Stimulated activated naive B cell treated with anti-CD40 and anti-IgM and Interleukin-4, amounts not matched to agents 10 μg/mL and 1 μg/mL and 100 μg/mL, for 72 hours (primary cell): ENCODE measurements around the gene NXNL1.

Experiments used
- ATAC-seq, 2 donors: fragments of 150-1000 bp; cut with Tn5 transposase; replicated peaks; 2 replicates each; pipeline ENCODE4 v1.10.0; 2021; ENCODE audit warnings: moderate library complexity in 1 of 2
- DNase-seq: peaks from one replicate; pipeline ENCODE4 v3.0.0; 2021
- H3K27ac Mint-ChIP-seq: one replicate; pipeline ENCODE4 v1.8.0; 2022; ENCODE audit warnings: mild to moderate bottlenecking, mixed read lengths
- H3K27me3 Mint-ChIP-seq, 2 donors: one replicate each; pipeline ENCODE4 v1.8.0; 2022; ENCODE audit warnings: mixed read lengths in 2 of 2
- H3K36me3 Mint-ChIP-seq, 2 donors: one replicate each; pipeline ENCODE4 v1.8.0; 2022; ENCODE audit warnings: mixed read lengths in 2 of 2, mild to moderate bottlenecking in 1 of 2
- H3K4me1 Mint-ChIP-seq, 2 donors: one replicate each; pipeline ENCODE4 v1.8.0; 2022; ENCODE audit warnings: mixed read lengths in 2 of 2, mild to moderate bottlenecking in 1 of 2
- H3K4me3 Mint-ChIP-seq, 2 donors: one replicate each; pipeline ENCODE4 v1.8.0; 2022; ENCODE audit warnings: mild to moderate bottlenecking in 2 of 2, mixed read lengths in 2 of 2, moderate library complexity in 1 of 2
- H3K9me3 Mint-ChIP-seq, 2 donors: one replicate each; pipeline ENCODE4 v1.8.0; 2022; ENCODE audit warnings: mixed read lengths in 2 of 2, mild to moderate bottlenecking in 1 of 2

The NXNL1 gene

GRCh38 chr19:17455308-17456123 is 5.2 kb downstream of the NXNL1 start:
- peaks cover 8 to 10% of the 10 kb centered on the region in 2 donors for H3K4me1 Mint-ChIP-seq
- H3K36me3 Mint-ChIP-seq, result peaks cover 2 to 3% of the 10 kb centered on the region in 2 donors
- no peak for DNase-seq

GRCh38 chr19:17454576-17455071 is 6.1 kb downstream of the NXNL1 start:
- ATAC-seq (no peak), DNase-seq (no peak)
- H3K4me1 Mint-ChIP-seq, result peaks cover 11 to 18% of the 10 kb centered on the region in 2 donors
- peaks cover 3% of the 10 kb centered on the region in 2 donors for H3K36me3 Mint-ChIP-seq
- no peak overlapping the region for H3K4me3 Mint-ChIP-seq
- H3K27ac Mint-ChIP-seq, result no peak overlapping the region
- peaks cover 3% of the 10 kb centered on the region in 2 donors for H3K9me3 Mint-ChIP-seq
- peaks cover 43 to 72% of the 10 kb centered on the region in 2 donors for H3K27me3 Mint-ChIP-seq

More at GRCh38 chr19:17455308-17456123, 5.2 kb downstream of the NXNL1 start:
- Mint-ChIP-seq H3K9me3 (peaks cover 3% of the 10 kb centered on the region in 2 donors), H3K4me3 (no peak overlapping the region), H3K27me3 (peaks cover 41 to 69% of the 10 kb centered on the region in 2 donors), H3K27ac (no peak overlapping the region)
- ATAC-seq, result no peak

- no peak overlapping the region for H3K27ac Mint-ChIP-seq
- DNase-seq (no peak), ATAC-seq (no peak)
- no peak overlapping the region for H3K4me3 Mint-ChIP-seq
- peaks cover 11 to 18% of the 10 kb centered on the region in 2 donors for H3K4me1 Mint-ChIP-seq
- H3K36me3 Mint-ChIP-seq, result peaks cover 3% of the 10 kb centered on the region in 2 donors
- H3K9me3 Mint-ChIP-seq, result peaks cover 3% of the 10 kb centered on the region in 2 donors
- peaks cover 44 to 69% of the 10 kb centered on the region in 2 donors for H3K27me3 Mint-ChIP-seq
These were observed 8.9 kb downstream of the NXNL1 start for GRCh38 chr19:17451820-17452219.

GRCh38 chr19:17450264-17451075 is 10.3 kb downstream of the NXNL1 start:
- H3K4me3 Mint-ChIP-seq, result peak overlapping the region; percentile 7 to 16
- ATAC-seq (peak; percentile 62 to 68), DNase-seq (peak; percentile 20)
- H3K4me1 Mint-ChIP-seq, result peaks cover 11 to 18% of the 10 kb centered on the region in 2 donors
- peaks cover 37 to 56% of the 10 kb centered on the region in 2 donors for H3K27me3 Mint-ChIP-seq
- peak overlapping the region; percentile 79 for H3K27ac Mint-ChIP-seq
- H3K36me3 Mint-ChIP-seq, result peaks cover 3% of the 10 kb centered on the region in 2 donors
- peaks cover 3% of the 10 kb centered on the region in 2 donors for H3K9me3 Mint-ChIP-seq

GRCh38 chr19:17448131-17448967 is 12.4 kb downstream of the NXNL1 start, which contains the start of gene TMEM221:
TSS of gene TMEM221 (minus strand) at chr19:17448668. CDS start at chr19:17448462, 206 bp downstream.
- H3K27ac Mint-ChIP-seq, result no peak within 1 kb of the TSS
- ATAC-seq, result peak; percentile 80 to 82

GRCh38 chr19:17447704-17448130 is 13.0 kb downstream of the NXNL1 start:
- no peak for ATAC-seq
- Mint-ChIP-seq H3K27me3 (peaks cover 19 to 34% of the 10 kb centered on the region in 2 donors), H3K27ac (no peak overlapping the region), H3K9me3 (no peaks in the 10 kb centered on the region), H3K4me3 (peak overlapping the region; percentile 6 to 40), H3K36me3 (peaks cover 0 to 1% of the 10 kb centered on the region in 2 donors), H3K4me1 (peaks cover 4 to 12% of the 10 kb centered on the region in 2 donors)
- DNase-seq, result no peak

More at GRCh38 chr19:17448131-17448967, 12.4 kb downstream of the NXNL1 start, which contains the start of gene TMEM221:
- peaks cover 5 to 14% of the 10 kb centered on the region in 2 donors for H3K4me1 Mint-ChIP-seq
- DNase-seq, result peak; percentile 51
- peaks cover 2% of the 10 kb centered on the region in 2 donors for H3K9me3 Mint-ChIP-seq
- H3K36me3 Mint-ChIP-seq, result peaks cover 1 to 2% of the 10 kb centered on the region in 2 donors
- peaks cover 21 to 37% of the 10 kb centered on the region in 2 donors for H3K27me3 Mint-ChIP-seq
- peak within 1 kb of the TSS; percentile 63 to 72 for H3K4me3 Mint-ChIP-seq

- ATAC-seq (no peak), DNase-seq (no peak)
- no peaks in the 10 kb centered on the region for H3K9me3 Mint-ChIP-seq
- H3K27ac Mint-ChIP-seq, result no peak overlapping the region
- H3K27me3 Mint-ChIP-seq, result peaks cover 15 to 26% of the 10 kb centered on the region in 2 donors
- peaks cover 0 to 1% of the 10 kb centered on the region in 2 donors for H3K36me3 Mint-ChIP-seq
- H3K4me3 Mint-ChIP-seq, result no peak overlapping the region
- H3K4me1 Mint-ChIP-seq, result peaks cover 4 to 9% of the 10 kb centered on the region in 2 donors
These were observed 15.1 kb downstream of the NXNL1 start for GRCh38 chr19:17445526-17446165.

GRCh38 chr19:17441241-17442021 is 19.3 kb downstream of the NXNL1 start:
- DNase-seq (no peak), ATAC-seq (peak; percentile 63 to 77)
- Mint-ChIP-seq H3K27ac (no peak overlapping the region), H3K27me3 (peaks cover 0 to 5% of the 10 kb centered on the region in 2 donors), H3K9me3 (no peaks in the 10 kb centered on the region), H3K36me3 (no peaks in the 10 kb centered on the region), H3K4me3 (no peak overlapping the region), H3K4me1 (no peaks in the 10 kb centered on the region)

GRCh38 chr19:17436874-17437267 is 23.9 kb downstream of the NXNL1 start:
- Mint-ChIP-seq H3K36me3 (no peaks in the 10 kb centered on the region), H3K4me3 (no peak overlapping the region), H3K27me3 (peaks cover 0 to 5% of the 10 kb centered on the region in 2 donors), H3K27ac (no peak overlapping the region), H3K9me3 (no peaks in the 10 kb centered on the region), H3K4me1 (no peaks in the 10 kb centered on the region)
- DNase-seq (no peak), ATAC-seq (no peak)

GRCh38 chr19:17436094-17436873 is 24.4 kb downstream of the NXNL1 start:
- Mint-ChIP-seq H3K9me3 (no peaks in the 10 kb centered on the region), H3K27ac (no peak overlapping the region), H3K4me3 (no peak overlapping the region), H3K27me3 (peaks cover 0 to 5% of the 10 kb centered on the region in 2 donors), H3K36me3 (no peaks in the 10 kb centered on the region), H3K4me1 (no peaks in the 10 kb centered on the region)
- DNase-seq, result no peak
- ATAC-seq, result no peak

GRCh38 chr19:17435218-17435617 is 25.5 kb downstream of the NXNL1 start:
- DNase-seq (no peak), ATAC-seq (no peak)
- H3K27me3 Mint-ChIP-seq, result peaks cover 0 to 5% of the 10 kb centered on the region in 2 donors
- H3K4me3 Mint-ChIP-seq, result no peak overlapping the region
- H3K9me3 Mint-ChIP-seq, result no peaks in the 10 kb centered on the region
- no peak overlapping the region for H3K27ac Mint-ChIP-seq
- no peaks in the 10 kb centered on the region for H3K36me3 Mint-ChIP-seq
- no peaks in the 10 kb centered on the region for H3K4me1 Mint-ChIP-seq

- Mint-ChIP-seq H3K27ac (no peak overlapping the region), H3K9me3 (no peaks in the 10 kb centered on the region)
- no peak for ATAC-seq
These were observed 29.3 kb downstream of the NXNL1 start for GRCh38 chr19:17431417-17431816.

More at GRCh38 chr19:17431417-17431816, 29.3 kb downstream of the NXNL1 start:
- no peaks in the 10 kb centered on the region for H3K27me3 Mint-ChIP-seq
- no peak for DNase-seq
- no peaks in the 10 kb centered on the region for H3K36me3 Mint-ChIP-seq
- H3K4me3 Mint-ChIP-seq, result no peak overlapping the region
- H3K4me1 Mint-ChIP-seq, result no peaks in the 10 kb centered on the region
